DND-41 (cell line): ENCODE results near the gene MOXD1.

ENCODE experiments used
- ATAC-seq: fragments of 200-7000 bp; cut with Tn5 transposase; 3 replicates; pipeline ENCODE4 v1.9.1; 2021; ENCODE audit warnings: low read depth; ENCODE audit not compliant: insufficient read depth
- DNase-seq: peaks from one replicate; pipeline ENCODE4 v3.0.0-alpha.2; 2020
- H2AFZ ChIP-seq: 2 replicates; pipeline ENCODE4 v1.6.0; 2012; ENCODE audit warnings: low read depth, low read length
- H3K27ac ChIP-seq: 2 replicates; pipeline ENCODE4 v1.5.1; 2012; ENCODE audit warnings: low read length, inconsistent platforms
- H3K27me3 ChIP-seq: fragments of 200-600 bp; sonication (generic); 2 replicates; pipeline ENCODE4 v1.6.0; 2012; ENCODE audit warnings: low read length, mild to moderate bottlenecking, inconsistent platforms; ENCODE audit not compliant: insufficient read depth, poor library complexity
- H3K36me3 ChIP-seq: 2 replicates; pipeline ENCODE4 v1.5.1; 2012; ENCODE audit warnings: low read length, inconsistent platforms; ENCODE audit not compliant: insufficient read depth
- H3K4me1 ChIP-seq: 2 replicates; pipeline ENCODE4 v1.5.1; 2012; ENCODE audit warnings: mild to moderate bottlenecking, low read length; ENCODE audit not compliant: insufficient read depth
- H3K4me2 ChIP-seq: 2 replicates; pipeline ENCODE4 v1.6.0; 2012; ENCODE audit warnings: mild to moderate bottlenecking, moderate library complexity, low read length, inconsistent platforms; ENCODE audit not compliant: insufficient read depth
- H3K4me3 ChIP-seq, 2 experiments: fragments of 200-600 bp in 1 of 2; shearing (Covaris generic) in 1 of 2; 2 replicates each; pipeline ENCODE4 v1.5.1; 2012 to 2016; ENCODE audit warnings: inconsistent platforms in 2 of 2, low read length in 2 of 2, mild to moderate bottlenecking in 2 of 2, low read depth in 1 of 2, moderate library complexity in 1 of 2
- H3K79me2 ChIP-seq: 2 replicates; pipeline ENCODE4 v1.6.0; 2012; ENCODE audit warnings: low read length, inconsistent platforms; ENCODE audit not compliant: insufficient read depth
- H3K9ac ChIP-seq: 2 replicates; pipeline ENCODE4 v1.6.0; 2012; ENCODE audit warnings: low read depth, mild to moderate bottlenecking, inconsistent platforms, low read length, moderate library complexity
- H3K9me3 ChIP-seq: 2 replicates; pipeline ENCODE4 v1.5.1; 2012; ENCODE audit warnings: low read length, moderate library complexity, mild to moderate bottlenecking, inconsistent platforms; ENCODE audit not compliant: insufficient read depth, severe bottlenecking
- H4K20me1 ChIP-seq: 2 replicates; pipeline ENCODE4 v1.6.0; 2012; ENCODE audit warnings: low read length; ENCODE audit not compliant: insufficient read depth
- EZH2 ChIP-seq: IDR thresholded peaks from 3 replicates; pipeline ENCODE4 v1.6.1; 2012; ENCODE audit warnings: borderline replicate concordance, low read depth, mild to moderate bottlenecking, moderate library complexity, low read length, inconsistent platforms; ENCODE audit not compliant: severe bottlenecking
- TF ChIP-seq, protein P1 (sequence below): IDR thresholded peaks from 2 replicates; pipeline ENCODE4 v1.5.1; 2012; ENCODE audit warnings: borderline replicate concordance, low read length, moderate library complexity, mild to moderate bottlenecking; ENCODE audit not compliant: poor library complexity, severe bottlenecking; ENCODE audit errors: extremely low read depth

The MOXD1 gene

DNA sequence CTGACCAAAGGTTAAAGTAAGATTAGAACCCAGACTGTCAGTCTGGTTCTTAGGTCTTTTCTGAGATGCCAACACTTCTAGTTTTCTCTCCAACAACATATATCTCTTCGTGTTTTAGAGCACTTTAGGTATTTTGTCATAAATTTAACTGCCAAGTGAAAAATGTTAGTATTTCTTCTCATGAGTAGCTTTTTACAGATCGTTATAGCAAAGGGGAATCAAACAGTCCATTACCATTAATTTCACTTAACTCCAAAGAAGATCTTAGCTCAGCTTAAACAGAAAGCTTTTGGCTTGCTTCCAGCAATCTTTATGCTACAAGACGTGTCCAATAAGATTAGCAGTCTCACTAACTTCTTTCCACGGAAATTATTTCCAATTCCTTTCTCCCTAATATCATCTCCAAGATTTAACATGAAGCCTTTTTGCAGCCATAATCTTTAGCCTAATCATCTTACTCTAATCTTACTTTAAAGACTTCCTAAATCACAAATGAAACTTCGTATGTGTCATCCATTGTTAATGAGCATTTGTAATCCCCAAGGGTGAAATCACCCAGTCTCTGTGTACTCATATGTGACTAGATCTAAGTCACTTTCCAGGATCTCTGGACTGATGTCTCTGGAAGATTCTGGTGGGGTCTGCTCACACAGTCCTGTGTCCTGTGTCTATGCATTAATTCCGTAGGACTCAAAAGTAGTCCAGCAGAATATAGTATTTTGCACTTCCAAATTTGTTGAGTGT lies 38.7 kb downstream of the MOXD1 start:
- no peaks in the 10 kb centered on the region for H3K79me2 ChIP-seq
- no peak overlapping the region for H3K4me2 ChIP-seq
- ATAC-seq (no peak), DNase-seq (no peak)
- no peak overlapping the region for H2AFZ ChIP-seq
- H3K36me3 ChIP-seq = no peaks in the 10 kb centered on the region
- H3K9ac ChIP-seq = no peak overlapping the region
- H3K4me3 ChIP-seq = no peak overlapping the region
- no peak overlapping the region for H3K27ac ChIP-seq
- no peaks in the 10 kb centered on the region for H3K27me3 ChIP-seq
- H4K20me1 ChIP-seq = no peaks in the 10 kb centered on the region
- H3K9me3 ChIP-seq = no peaks in the 10 kb centered on the region
- TF ChIP-seq EZH2 = no peak
- TF ChIP-seq, protein P1, sequence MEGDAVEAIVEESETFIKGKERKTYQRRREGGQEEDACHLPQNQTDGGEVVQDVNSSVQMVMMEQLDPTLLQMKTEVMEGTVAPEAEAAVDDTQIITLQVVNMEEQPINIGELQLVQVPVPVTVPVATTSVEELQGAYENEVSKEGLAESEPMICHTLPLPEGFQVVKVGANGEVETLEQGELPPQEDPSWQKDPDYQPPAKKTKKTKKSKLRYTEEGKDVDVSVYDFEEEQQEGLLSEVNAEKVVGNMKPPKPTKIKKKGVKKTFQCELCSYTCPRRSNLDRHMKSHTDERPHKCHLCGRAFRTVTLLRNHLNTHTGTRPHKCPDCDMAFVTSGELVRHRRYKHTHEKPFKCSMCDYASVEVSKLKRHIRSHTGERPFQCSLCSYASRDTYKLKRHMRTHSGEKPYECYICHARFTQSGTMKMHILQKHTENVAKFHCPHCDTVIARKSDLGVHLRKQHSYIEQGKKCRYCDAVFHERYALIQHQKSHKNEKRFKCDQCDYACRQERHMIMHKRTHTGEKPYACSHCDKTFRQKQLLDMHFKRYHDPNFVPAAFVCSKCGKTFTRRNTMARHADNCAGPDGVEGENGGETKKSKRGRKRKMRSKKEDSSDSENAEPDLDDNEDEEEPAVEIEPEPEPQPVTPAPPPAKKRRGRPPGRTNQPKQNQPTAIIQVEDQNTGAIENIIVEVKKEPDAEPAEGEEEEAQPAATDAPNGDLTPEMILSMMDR = no peak
- H3K4me1 ChIP-seq = no peaks in the 10 kb centered on the region

DNA sequence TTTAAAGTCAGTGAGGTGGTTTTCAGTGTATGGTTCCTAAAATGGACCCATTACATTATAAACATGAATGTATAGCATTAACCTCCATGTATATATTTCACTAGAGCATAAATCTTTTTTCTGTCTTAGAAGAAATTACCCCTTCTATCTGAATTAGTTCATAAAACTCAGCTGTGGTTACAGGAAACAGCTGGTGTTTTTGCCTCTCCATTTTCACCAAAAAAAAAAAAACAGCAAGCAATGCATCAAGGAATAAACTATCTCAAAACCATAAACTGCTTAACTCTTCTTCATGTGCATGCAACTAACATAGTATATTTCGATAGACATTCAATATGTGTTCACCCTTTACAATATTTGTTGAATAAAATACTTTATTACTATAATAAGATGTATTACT lies 40.2 kb downstream of the MOXD1 start:
- H3K4me1 ChIP-seq = no peaks in the 10 kb centered on the region
- no peak overlapping the region for H3K4me2 ChIP-seq
- no peak overlapping the region for H3K9ac ChIP-seq
- no peak for TF ChIP-seq EZH2
- TF ChIP-seq, protein P1 = no peak
- H3K27ac ChIP-seq = no peak overlapping the region
- H4K20me1 ChIP-seq = no peaks in the 10 kb centered on the region
- ATAC-seq (no peak), DNase-seq (no peak)
- H2AFZ ChIP-seq = no peak overlapping the region
- no peak overlapping the region for H3K4me3 ChIP-seq
- H3K9me3 ChIP-seq = no peaks in the 10 kb centered on the region
- H3K27me3 ChIP-seq = no peaks in the 10 kb centered on the region
- no peaks in the 10 kb centered on the region for H3K36me3 ChIP-seq
- H3K79me2 ChIP-seq = no peaks in the 10 kb centered on the region

DNA sequence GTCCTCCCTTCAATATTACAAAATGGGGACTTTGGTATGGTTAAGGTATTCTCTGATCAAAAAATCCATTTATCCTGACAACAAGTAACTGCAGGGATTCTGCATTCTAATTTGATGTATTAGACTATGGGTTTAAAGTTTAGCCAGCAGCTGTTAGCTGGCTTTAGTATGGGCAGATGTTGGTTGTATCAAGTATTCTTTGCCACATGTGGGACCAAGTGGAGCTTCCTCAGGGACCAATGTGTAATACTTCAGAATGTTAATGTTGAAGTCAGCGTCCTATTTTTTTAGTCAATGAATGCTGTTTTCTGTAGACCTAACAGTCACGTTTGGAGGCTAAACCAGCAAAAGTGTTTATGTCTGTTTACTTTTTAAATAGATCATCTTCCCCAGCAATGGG lies 41.4 kb downstream of the MOXD1 start:
- H4K20me1 ChIP-seq = no peaks in the 10 kb centered on the region
- DNase-seq (no peak), ATAC-seq (no peak)
- H3K4me2 ChIP-seq = no peak overlapping the region
- no peaks in the 10 kb centered on the region for H3K36me3 ChIP-seq
- H2AFZ ChIP-seq = no peak overlapping the region
- H3K4me1 ChIP-seq = peaks cover 7% of the 10 kb centered on the region
- TF ChIP-seq EZH2 = no peak
- TF ChIP-seq, protein P1 = no peak
- no peak overlapping the region for H3K27ac ChIP-seq
- no peaks in the 10 kb centered on the region for H3K79me2 ChIP-seq
- no peaks in the 10 kb centered on the region for H3K9me3 ChIP-seq
- H3K4me3 ChIP-seq = no peak overlapping the region
- H3K9ac ChIP-seq = no peak overlapping the region
- no peaks in the 10 kb centered on the region for H3K27me3 ChIP-seq
